ENCODE data around the gene PNMA6E.

DNA sequence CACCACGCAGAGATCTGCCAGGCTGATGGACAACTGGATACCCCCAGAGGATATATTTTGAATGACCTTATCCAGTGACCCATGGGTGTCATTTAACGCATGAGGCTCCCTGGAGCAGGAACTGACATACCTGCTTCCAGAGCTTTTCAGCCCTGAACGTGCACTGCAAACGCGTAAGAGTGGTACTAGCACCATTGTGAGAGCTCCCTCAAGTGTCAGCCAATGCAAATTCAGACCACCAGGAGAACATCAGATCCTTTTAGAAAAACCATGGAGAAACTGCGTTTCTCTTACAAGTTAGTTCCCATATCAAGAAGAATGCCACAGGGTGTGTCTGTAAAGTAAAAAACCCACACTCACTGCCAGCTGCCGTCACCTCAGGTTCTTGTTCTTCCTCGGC, 37.4 kb upstream of the PNMA6E start:
- TF ChIP-seq RARB (CRISPR knock-in tag; IDR thresholded peaks at IDR 0.05) = no peak
- TF ChIP-seq, protein P1, sequence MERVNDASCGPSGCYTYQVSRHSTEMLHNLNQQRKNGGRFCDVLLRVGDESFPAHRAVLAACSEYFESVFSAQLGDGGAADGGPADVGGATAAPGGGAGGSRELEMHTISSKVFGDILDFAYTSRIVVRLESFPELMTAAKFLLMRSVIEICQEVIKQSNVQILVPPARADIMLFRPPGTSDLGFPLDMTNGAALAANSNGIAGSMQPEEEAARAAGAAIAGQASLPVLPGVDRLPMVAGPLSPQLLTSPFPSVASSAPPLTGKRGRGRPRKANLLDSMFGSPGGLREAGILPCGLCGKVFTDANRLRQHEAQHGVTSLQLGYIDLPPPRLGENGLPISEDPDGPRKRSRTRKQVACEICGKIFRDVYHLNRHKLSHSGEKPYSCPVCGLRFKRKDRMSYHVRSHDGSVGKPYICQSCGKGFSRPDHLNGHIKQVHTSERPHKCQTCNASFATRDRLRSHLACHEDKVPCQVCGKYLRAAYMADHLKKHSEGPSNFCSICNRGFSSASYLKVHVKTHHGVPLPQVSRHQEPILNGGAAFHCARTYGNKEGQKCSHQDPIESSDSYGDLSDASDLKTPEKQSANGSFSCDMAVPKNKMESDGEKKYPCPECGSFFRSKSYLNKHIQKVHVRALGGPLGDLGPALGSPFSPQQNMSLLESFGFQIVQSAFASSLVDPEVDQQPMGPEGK (CRISPR knock-in tag; IDR thresholded peaks at IDR 0.05; ENCODE audit: borderline replicate concordance) = no peak
- no peak for TF ChIP-seq ZFP3 (CRISPR knock-in tag; IDR thresholded peaks at IDR 0.05)
- no peak for TF ChIP-seq ESRRG (CRISPR knock-in tag; IDR thresholded peaks at IDR 0.05)
- TF ChIP-seq PPARA (CRISPR knock-in tag; IDR thresholded peaks at IDR 0.05; ENCODE audit: borderline replicate concordance) = no peak
- TF ChIP-seq, protein P2, sequence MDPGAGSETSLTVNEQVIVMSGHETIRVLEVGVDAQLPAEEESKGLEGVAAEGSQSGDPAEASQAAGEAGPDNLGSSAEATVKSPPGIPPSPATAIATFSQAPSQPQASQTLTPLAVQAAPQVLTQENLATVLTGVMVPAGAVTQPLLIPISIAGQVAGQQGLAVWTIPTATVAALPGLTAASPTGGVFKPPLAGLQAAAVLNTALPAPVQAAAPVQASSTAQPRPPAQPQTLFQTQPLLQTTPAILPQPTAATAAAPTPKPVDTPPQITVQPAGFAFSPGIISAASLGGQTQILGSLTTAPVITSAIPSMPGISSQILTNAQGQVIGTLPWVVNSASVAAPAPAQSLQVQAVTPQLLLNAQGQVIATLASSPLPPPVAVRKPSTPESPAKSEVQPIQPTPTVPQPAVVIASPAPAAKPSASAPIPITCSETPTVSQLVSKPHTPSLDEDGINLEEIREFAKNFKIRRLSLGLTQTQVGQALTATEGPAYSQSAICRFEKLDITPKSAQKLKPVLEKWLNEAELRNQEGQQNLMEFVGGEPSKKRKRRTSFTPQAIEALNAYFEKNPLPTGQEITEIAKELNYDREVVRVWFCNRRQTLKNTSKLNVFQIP (CRISPR knock-in tag; IDR thresholded peaks at IDR 0.05; ENCODE audit: borderline replicate concordance, low read depth) = no peak
- TF ChIP-seq, protein P3, sequence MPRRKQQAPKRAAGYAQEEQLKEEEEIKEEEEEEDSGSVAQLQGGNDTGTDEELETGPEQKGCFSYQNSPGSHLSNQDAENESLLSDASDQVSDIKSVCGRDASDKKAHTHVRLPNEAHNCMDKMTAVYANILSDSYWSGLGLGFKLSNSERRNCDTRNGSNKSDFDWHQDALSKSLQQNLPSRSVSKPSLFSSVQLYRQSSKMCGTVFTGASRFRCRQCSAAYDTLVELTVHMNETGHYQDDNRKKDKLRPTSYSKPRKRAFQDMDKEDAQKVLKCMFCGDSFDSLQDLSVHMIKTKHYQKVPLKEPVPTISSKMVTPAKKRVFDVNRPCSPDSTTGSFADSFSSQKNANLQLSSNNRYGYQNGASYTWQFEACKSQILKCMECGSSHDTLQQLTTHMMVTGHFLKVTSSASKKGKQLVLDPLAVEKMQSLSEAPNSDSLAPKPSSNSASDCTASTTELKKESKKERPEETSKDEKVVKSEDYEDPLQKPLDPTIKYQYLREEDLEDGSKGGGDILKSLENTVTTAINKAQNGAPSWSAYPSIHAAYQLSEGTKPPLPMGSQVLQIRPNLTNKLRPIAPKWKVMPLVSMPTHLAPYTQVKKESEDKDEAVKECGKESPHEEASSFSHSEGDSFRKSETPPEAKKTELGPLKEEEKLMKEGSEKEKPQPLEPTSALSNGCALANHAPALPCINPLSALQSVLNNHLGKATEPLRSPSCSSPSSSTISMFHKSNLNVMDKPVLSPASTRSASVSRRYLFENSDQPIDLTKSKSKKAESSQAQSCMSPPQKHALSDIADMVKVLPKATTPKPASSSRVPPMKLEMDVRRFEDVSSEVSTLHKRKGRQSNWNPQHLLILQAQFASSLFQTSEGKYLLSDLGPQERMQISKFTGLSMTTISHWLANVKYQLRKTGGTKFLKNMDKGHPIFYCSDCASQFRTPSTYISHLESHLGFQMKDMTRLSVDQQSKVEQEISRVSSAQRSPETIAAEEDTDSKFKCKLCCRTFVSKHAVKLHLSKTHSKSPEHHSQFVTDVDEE (CRISPR knock-in tag; IDR thresholded peaks at IDR 0.05) = no peak
- TF ChIP-seq, protein P4, sequence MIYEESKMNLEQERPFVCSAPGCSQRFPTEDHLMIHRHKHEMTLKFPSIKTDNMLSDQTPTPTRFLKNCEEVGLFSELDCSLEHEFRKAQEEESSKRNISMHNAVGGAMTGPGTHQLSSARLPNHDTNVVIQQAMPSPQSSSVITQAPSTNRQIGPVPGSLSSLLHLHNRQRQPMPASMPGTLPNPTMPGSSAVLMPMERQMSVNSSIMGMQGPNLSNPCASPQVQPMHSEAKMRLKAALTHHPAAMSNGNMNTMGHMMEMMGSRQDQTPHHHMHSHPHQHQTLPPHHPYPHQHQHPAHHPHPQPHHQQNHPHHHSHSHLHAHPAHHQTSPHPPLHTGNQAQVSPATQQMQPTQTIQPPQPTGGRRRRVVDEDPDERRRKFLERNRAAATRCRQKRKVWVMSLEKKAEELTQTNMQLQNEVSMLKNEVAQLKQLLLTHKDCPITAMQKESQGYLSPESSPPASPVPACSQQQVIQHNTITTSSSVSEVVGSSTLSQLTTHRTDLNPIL (CRISPR knock-in tag; IDR thresholded peaks at IDR 0.05; ENCODE audit: low read depth) = no peak
